CMK (cell line): ENCODE data around the gene SMYD3.
"Not testable (repeated sequence)": the region's sequence is repeated elsewhere in the genome, so short reads cannot be mapped to it uniquely, and the experiment has no call there.

Experiments
- DNase-seq: peaks from one replicate; pipeline ENCODE4 v3.0.0-alpha.2; 2010; ENCODE audit warnings: low read depth

The SMYD3 gene

GRCh38 chr1:245765230-245766000, 741.7 kb downstream of the SMYD3 start:
- no peak for DNase-seq

GRCh38 chr1:245763873-245764331, 743.2 kb downstream of the SMYD3 start:
- no peak for DNase-seq

- no peak for DNase-seq
Observed at GRCh38 chr1:245762396-245762910, 744.6 kb downstream of the SMYD3 start.

- no peak for DNase-seq
Observed at GRCh38 chr1:245760301-245760700, 746.8 kb downstream of the SMYD3 start.

GRCh38 chr1:245754463-245754961, 752.6 kb downstream of the SMYD3 start:
- DNase-seq, result no peak

GRCh38 chr1:245753807-245754206, 753.3 kb downstream of the SMYD3 start:
- DNase-seq, result no peak

- no peak for DNase-seq
Observed at GRCh38 chr1:245752561-245752960, 754.5 kb downstream of the SMYD3 start.

GRCh38 chr1:245751726-245752470, 755.2 kb downstream of the SMYD3 start:
- no peak for DNase-seq

GRCh38 chr1:245751116-245751515, 756.0 kb downstream of the SMYD3 start:
- DNase-seq, result no peak

- no peak for DNase-seq
Observed at GRCh38 chr1:245750261-245750660, 756.8 kb downstream of the SMYD3 start.

GRCh38 chr1:245749053-245749452, 758.0 kb downstream of the SMYD3 start:
- DNase-seq, result no peak

- no peak for DNase-seq
Observed at GRCh38 chr1:245748646-245749045, 758.4 kb downstream of the SMYD3 start.

GRCh38 chr1:245748240-245748639, 758.8 kb downstream of the SMYD3 start:
- no peak for DNase-seq

GRCh38 chr1:245742896-245743295, 764.2 kb downstream of the SMYD3 start:
- DNase-seq, result no peak

GRCh38 chr1:245740336-245740735, 766.7 kb downstream of the SMYD3 start:
- DNase-seq, result not testable (repeated sequence)

GRCh38 chr1:245730801-245731200, 776.3 kb downstream of the SMYD3 start:
- no peak for DNase-seq

- not testable (repeated sequence) for DNase-seq
Observed at GRCh38 chr1:245728035-245728434, 779.0 kb downstream of the SMYD3 start.

GRCh38 chr1:245721488-245721887, 785.6 kb downstream of the SMYD3 start:
- DNase-seq, result no peak

GRCh38 chr1:245718951-245719350, 788.1 kb downstream of the SMYD3 start:
- DNase-seq, result no peak

- DNase-seq, result no peak
Observed at GRCh38 chr1:245718123-245718522, 789.0 kb downstream of the SMYD3 start.

GRCh38 chr1:245717611-245718010, 789.5 kb downstream of the SMYD3 start:
- DNase-seq, result no peak

GRCh38 chr1:245716561-245716960, 790.5 kb downstream of the SMYD3 start:
- no peak for DNase-seq

GRCh38 chr1:245715970-245716369, 791.1 kb downstream of the SMYD3 start:
- no peak for DNase-seq
